Activated CD4-positive, alpha-beta T cell treated with anti-CD3 and anti-CD28 coated beads for 1 hour (primary cell): ENCODE results near the gene DNER.

ENCODE experiments used
- DNase-seq: peaks from one replicate; pipeline ENCODE4 v3.0.0-alpha.2; 2020

Gene DNER

GRCh38 chr2:229431327-229431954 lies 282.9 kb downstream of the DNER start:
- DNase-seq, result no peak

DNA sequence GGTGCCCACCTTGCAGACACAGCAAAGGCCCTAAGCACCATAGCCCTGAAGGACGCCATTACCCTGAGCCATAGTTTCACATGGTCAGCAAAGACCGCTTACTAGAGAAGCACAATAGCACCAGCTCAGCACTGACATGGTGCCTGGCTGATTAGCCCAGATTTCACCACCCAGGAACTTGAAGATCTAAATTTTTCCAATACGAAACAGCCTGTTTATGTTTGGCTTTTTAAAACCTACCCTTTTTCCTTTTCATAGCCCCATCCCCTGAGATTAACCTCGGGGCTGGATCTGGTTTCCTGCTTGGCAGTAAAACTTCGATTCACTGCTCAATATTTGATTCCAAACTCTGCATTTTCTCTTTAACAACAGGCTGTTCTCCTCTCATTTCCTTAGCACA lies 284.8 kb downstream of the DNER start:
- DNase-seq, result no peak

- DNase-seq, result no peak
These were observed 287.9 kb downstream of the DNER start for GRCh38 chr2:229426464-229426863.

DNA sequence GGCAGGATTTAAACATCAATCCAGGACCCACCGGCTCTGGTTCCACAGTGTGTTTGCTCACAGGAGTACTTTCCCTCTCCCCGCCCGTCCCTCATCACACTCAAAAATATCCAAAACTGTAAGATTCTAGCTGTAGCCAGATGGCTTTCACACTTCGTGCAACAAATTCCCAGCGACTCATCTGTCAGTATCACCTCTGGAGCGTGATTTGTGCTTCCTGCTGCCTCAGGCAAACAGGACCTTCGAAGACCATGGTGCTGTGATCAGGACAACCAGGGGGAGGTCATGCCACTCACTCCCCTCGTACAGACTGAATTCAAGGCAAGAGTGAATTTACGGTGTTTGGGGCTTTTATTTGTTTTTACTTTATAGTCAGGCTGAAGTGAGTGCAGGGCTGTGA lies 288.8 kb downstream of the DNER start:
- no peak for DNase-seq

GRCh38 chr2:229422063-229422462 lies 292.3 kb downstream of the DNER start:
- DNase-seq, result no peak

- DNase-seq, result no peak
These were observed 295.2 kb downstream of the DNER start for GRCh38 chr2:229419158-229419557.

DNA sequence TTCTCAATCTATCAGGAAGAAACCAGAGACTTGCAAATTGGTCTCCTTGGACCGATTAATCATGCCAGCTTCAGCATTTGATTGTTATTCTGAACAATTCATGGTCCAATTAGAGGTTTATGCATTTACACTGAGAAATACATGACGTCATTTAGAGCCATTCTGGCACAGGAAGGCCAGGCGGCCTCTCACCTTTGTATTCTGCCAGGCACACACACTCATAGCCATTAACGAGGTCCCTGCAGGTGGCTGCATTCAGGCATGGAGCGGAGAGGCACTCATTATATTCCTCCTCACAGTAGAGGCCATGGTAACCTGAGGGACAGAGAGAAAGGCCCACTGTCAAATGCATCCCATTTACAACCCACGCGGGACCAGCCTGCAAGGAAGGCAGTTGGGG lies 296.4 kb downstream of the DNER start:
- DNase-seq, result no peak

DNA sequence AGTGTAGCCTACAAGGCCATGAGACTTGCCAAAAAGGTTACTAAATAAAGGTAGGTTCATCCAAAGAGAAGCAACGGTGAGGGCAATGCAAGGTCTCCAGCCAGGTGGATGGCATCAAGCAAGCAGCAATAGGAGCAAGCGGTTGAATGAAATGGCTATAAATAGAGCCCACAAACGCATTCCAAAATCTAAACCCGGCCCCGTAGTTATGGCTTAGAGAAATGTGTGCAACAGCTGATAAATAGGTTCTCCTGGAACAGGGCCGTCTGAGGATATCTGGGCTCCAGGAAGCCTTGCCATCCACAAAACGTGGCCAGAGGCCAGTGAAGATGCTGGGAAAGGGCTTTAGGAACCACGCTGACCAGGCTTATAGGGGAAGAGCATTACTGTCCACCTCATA lies 297.2 kb downstream of the DNER start:
- no peak for DNase-seq

GRCh38 chr2:229416116-229416694 lies 298.1 kb downstream of the DNER start:
- DNase-seq, result no peak

GRCh38 chr2:229414631-229415030 lies 299.7 kb downstream of the DNER start:
- DNase-seq, result no peak

- DNase-seq, result no peak
These were observed 301.7 kb downstream of the DNER start for GRCh38 chr2:229412686-229413085.

GRCh38 chr2:229410946-229411345 lies 303.4 kb downstream of the DNER start:
- DNase-seq, result no peak

- no peak for DNase-seq
These were observed 304.1 kb downstream of the DNER start for GRCh38 chr2:229410264-229410663.

DNA sequence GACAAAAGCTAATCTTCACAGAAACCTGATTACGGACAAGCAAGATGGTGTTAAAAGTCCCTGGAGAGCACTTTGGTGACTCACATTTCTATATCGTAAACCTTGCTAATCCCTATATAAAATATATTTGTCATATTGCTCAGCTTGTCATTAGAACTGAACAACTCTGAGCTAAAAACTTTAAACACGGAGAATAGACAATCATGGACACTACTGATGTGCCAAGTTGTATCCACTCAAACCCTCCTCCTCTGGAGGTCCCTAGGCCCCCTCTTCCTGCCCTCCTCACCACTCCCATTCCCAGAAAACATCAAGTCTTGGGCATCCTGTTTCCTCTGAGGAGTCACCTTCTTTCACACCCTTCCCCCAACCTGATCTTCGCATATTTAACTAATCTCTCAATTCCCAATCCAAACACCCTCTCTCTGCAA lies 304.6 kb downstream of the DNER start:
- no peak for DNase-seq

DNA sequence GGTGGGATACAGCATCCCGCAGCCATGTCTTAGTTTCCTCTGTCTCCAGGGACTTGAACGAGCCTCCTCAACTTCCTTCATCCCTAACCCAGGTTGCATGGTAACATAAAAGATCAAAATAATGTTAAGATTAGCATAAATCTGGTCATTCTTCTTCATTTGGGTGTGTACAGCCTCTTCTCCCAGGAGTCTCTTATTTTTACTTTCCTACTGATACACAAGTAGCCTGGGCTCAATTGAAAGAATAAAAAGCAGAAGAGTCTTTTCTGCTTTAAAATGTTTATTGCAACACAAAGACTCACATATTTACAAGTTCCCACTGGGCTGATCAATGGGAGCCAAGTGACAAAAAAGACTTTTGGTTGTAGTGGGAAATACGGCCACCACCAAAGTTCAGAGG lies 305.4 kb downstream of the DNER start:
- no peak for DNase-seq

- no peak for DNase-seq
These were observed 306.0 kb downstream of the DNER start for GRCh38 chr2:229408356-229408755.

DNA sequence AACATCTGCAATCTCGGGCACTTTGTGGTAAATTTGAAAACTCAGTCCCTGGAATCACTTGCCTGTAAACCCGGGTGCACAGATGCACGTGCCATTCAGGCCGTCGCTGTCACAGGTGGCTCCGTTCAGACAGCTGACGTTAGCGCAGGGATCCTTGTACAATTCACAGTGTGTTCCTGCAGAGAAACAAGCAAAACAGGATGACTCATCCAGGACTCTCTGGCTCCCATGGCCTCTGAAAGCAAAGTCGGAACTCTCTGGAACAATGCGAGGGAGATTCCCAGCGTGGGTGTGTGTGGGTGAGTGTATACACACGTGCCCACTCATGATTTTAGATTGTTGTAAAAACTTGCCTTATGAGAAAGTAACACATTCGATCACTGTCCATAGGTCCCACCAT lies 307.2 kb downstream of the DNER start:
- no peak for DNase-seq

GRCh38 chr2:229405796-229406195 lies 308.6 kb downstream of the DNER start:
- DNase-seq, result no peak

- no peak for DNase-seq
These were observed 311.1 kb downstream of the DNER start for GRCh38 chr2:229403296-229403695.

DNA sequence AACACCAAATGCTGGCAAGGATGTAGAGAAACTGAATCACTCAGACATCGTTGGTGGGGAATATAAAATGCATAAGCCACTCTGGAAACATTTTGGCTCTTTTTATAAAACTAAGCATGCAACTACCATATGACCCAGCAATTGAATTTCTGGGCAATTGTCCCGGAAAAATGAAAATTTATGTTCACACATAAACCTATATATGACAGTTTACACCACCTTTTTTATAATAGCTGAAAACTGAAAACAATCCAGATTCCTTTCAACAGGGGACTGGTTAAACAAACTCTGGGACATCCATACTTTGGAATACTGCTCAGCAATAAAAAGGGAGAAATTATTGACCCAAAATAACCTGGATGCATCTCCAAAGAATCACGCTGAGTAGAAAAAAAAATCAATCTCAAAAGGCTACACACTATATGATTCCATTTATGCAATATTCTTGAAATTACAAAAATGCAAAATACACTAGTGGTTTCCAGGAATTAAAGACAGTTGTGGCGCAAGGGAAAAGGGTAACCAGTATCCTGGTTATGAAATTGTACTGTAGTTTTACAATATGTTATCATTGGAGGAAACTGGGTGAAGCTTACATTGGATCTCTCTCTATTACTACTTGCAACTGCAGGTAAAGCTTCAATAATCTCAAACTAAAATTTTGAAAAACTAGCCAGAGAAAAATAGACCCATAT lies 313.0 kb downstream of the DNER start:
- no peak for DNase-seq

DNA sequence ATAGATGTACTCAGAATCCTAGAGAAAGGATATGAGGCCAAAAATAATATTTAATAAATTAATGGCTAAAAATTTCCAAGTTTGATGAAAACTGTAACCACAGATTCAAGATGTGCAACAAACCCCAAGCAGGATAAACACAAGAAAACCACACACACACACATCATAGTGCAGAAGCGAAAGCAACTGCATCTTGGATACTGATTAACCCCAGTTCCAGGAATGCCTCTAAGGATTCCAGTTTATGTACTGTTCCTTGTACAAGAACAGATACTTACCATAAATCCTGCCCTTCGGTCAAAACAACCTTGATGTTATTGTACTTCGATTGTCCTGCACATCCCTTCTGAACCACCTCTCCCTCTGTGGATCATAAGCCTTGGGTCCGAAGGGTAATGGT lies 320.4 kb downstream of the DNER start:
- no peak for DNase-seq

GRCh38 chr2:229392196-229392595 lies 322.2 kb downstream of the DNER start:
- no peak for DNase-seq

- no peak for DNase-seq
These were observed 325.6 kb downstream of the DNER start for GRCh38 chr2:229388731-229389130.

DNA sequence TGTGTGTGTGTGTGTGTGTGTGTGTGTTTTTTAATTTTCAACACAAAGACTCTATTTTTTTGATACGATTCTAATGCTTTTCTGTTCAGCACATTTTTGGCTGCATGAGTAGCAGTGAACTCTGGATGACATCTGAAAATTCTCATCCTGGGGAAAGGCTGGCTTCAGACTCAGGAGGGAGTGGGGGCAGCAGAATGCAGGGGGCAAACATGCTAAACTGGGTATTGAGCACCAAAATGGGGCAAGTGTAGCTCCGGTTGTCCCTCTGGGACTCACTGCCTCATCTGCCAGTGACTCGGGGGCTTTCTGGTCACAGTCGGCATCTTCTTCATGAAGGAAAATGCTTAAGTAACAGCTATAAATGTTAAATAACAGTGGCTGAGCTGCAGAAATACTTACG lies 326.5 kb downstream of the DNER start:
- DNase-seq, result no peak
